Endothelial cell (in vitro differentiated cells): ENCODE measurements around the gene SEMA4G. TPM values are rescaled to one million over a fixed set of nuclear protein-coding genes. Genes with fewer than 3 reads are reported as not detected.

ENCODE experiments used
- DNase-seq: peaks from one replicate; pipeline ENCODE4 v3.0.0; 2021; ENCODE audit warnings: low spot score
- H3K27ac Mint-ChIP-seq: one replicate; pipeline ENCODE4 v1.8.0; 2021; ENCODE audit warnings: mixed read lengths, inconsistent platforms; ENCODE audit not compliant: unreplicated experiment
- H3K27me3 Mint-ChIP-seq: one replicate; pipeline ENCODE4 v1.8.0; 2021; ENCODE audit warnings: mild to moderate bottlenecking, moderate library complexity, mixed read lengths, inconsistent platforms; ENCODE audit not compliant: unreplicated experiment
- H3K36me3 Mint-ChIP-seq: one replicate; pipeline ENCODE4 v1.8.0; 2021; ENCODE audit warnings: mild to moderate bottlenecking, low read depth, mixed read lengths, inconsistent platforms; ENCODE audit not compliant: unreplicated experiment
- H3K4me1 Mint-ChIP-seq: one replicate; pipeline ENCODE4 v1.8.0; 2021; ENCODE audit warnings: mild to moderate bottlenecking, mixed read lengths, inconsistent platforms; ENCODE audit not compliant: unreplicated experiment
- H3K4me3 Mint-ChIP-seq: one replicate; pipeline ENCODE4 v1.8.0; 2021; ENCODE audit warnings: mild to moderate bottlenecking, mixed read lengths, inconsistent platforms; ENCODE audit not compliant: unreplicated experiment
- H3K9me3 Mint-ChIP-seq: one replicate; pipeline ENCODE4 v1.8.0; 2021; ENCODE audit warnings: mixed read lengths, inconsistent platforms; ENCODE audit not compliant: unreplicated experiment
- total RNA-seq: library from RNA; stranded (reverse); fragmentation: NEBNext Ultra II Directional; extraction: Animal tissue kit (Norgen Biotek cat#: 25700); gene quantifications from one replicate; pipeline ENCODE4 v1.2.1, GENCODE V29; 2021; ENCODE audit not compliant: unreplicated experiment
- TF ChIP-seq, protein P1 (sequence below): fragments of 200-600 bp; sonication (generic); IDR thresholded peaks from one replicate; pipeline ENCODE4 v1.5.0; 2021; ENCODE audit warnings: antibody characterized with exemption; ENCODE audit not compliant: unreplicated experiment

Gene SEMA4G
- total RNA-seq, 1 donor from 2014 or later: 8.0 TPM

DNA sequence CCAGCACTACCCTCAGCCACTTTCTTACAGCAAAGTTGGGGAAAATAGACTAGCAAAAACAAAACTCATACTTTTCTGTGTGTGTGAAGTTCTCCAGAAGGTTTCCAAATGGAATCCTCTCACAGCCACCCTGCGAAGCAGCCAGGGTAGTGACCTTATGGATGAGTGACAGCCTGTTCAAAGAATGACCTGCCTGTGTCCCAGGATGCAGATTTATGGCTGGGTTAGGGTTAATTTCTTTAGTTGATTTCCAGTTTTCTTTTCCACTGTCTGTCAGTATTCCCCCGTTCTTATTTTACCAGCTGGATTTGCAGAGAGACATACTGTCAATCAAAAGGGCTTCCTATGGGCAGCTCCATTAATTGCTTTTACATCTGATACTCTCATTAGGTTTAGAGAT lies 2.4 kb upstream of the SEMA4G start:
- peaks cover 9% of the 10 kb centered on the region for H3K27me3 Mint-ChIP-seq

DNA sequence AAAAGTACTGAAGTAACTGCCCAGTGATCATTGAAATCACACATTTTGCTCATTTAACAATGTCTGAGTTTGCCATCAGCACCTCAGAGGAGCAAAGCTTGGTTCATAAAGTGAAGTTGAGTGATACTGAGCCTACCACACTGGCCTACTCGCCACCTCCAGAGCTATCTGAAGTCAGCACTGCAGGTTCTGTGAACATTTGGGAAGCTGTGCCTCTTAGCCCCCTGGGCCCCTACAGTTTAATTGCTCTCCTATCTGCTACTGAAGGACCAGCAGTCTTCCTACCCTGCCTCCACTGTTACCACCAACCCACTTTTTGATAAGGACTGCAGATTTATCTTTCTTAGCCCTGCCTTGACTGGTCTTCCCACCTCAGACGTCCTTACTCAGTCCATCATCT lies 2.0 kb upstream of the SEMA4G start:
- H3K27ac Mint-ChIP-seq: no peak overlapping the region
- peaks cover 14% of the 10 kb centered on the region for H3K4me1 Mint-ChIP-seq
- H3K4me3 Mint-ChIP-seq: no peak overlapping the region
- TF ChIP-seq, protein P1, sequence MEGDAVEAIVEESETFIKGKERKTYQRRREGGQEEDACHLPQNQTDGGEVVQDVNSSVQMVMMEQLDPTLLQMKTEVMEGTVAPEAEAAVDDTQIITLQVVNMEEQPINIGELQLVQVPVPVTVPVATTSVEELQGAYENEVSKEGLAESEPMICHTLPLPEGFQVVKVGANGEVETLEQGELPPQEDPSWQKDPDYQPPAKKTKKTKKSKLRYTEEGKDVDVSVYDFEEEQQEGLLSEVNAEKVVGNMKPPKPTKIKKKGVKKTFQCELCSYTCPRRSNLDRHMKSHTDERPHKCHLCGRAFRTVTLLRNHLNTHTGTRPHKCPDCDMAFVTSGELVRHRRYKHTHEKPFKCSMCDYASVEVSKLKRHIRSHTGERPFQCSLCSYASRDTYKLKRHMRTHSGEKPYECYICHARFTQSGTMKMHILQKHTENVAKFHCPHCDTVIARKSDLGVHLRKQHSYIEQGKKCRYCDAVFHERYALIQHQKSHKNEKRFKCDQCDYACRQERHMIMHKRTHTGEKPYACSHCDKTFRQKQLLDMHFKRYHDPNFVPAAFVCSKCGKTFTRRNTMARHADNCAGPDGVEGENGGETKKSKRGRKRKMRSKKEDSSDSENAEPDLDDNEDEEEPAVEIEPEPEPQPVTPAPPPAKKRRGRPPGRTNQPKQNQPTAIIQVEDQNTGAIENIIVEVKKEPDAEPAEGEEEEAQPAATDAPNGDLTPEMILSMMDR: no peak
- no peak for DNase-seq
- no peaks in the 10 kb centered on the region for H3K9me3 Mint-ChIP-seq
- H3K36me3 Mint-ChIP-seq: peaks cover 6% of the 10 kb centered on the region
- H3K27me3 Mint-ChIP-seq: peaks cover 11% of the 10 kb centered on the region

More for the DNA sequence above, 2.4 kb upstream of the SEMA4G start:
- Mint-ChIP-seq H3K4me1 (peaks cover 14% of the 10 kb centered on the region), H3K9me3 (no peaks in the 10 kb centered on the region), H3K27ac (no peak overlapping the region), H3K4me3 (no peak overlapping the region), H3K36me3 (peaks cover 6% of the 10 kb centered on the region)
- DNase-seq: no peak
- TF ChIP-seq, protein P1: no peak

DNA sequence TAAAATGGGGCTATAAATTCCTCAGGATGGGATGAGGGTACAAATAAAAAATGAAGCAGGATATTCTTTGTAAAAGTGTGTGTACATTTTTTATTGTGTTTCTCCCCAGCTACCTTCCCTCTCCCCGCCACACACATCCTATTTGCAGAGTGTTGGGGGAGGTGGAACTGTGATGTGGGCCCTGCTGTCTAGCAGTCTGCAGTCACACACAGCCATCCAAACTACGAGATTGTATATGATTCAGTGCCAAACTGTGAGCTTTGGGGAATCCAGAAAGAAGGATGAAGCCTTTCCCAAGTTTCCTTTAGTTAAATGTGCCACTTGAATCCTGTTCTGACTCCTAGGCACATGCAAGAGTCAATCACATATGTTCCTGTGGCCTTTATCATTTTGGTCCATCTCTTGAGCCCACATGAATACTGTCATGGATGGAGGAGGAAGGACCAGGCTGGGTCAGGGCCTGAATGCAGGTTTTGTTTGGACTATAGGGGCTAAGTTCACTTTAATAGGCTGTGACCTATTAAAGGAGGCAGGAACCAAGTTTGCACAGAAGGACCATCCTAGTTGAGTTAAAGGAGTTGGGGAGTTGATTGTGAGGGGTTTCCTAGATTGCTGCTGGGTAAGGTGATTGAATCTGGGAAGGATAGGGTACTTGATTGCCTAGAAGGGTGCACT lies 1.1 kb upstream of the SEMA4G start:
- Mint-ChIP-seq H3K36me3 (no peaks in the 10 kb centered on the region), H3K27me3 (peaks cover 14% of the 10 kb centered on the region), H3K4me1 (peaks cover 14% of the 10 kb centered on the region), H3K27ac (peak overlapping the region; percentile 59), H3K9me3 (no peaks in the 10 kb centered on the region), H3K4me3 (peak overlapping the region; percentile 76)
- TF ChIP-seq, protein P1: no peak
- no peak for DNase-seq

DNA sequence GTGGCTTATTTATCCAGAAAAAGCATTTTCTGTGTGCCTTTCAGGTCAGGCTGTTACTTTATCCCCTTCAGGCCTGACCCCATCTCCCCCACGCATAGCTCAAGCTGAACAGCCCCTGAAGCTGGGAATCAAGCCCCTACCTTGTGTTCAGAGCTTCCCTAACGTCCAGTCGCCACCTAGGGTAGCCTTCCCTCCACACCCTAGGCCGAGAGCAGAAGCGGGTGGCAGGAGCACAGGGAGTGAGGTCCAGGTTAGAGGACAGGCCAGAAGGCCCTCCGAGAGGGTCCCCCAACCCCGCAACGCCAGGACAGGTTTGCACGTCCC lies 479 bp upstream of the SEMA4G start:
- Mint-ChIP-seq H3K4me3 (peak overlapping the region; percentile 69), H3K36me3 (no peaks in the 10 kb centered on the region), H3K9me3 (no peaks in the 10 kb centered on the region), H3K27me3 (peaks cover 14% of the 10 kb centered on the region), H3K27ac (no peak overlapping the region), H3K4me1 (peaks cover 14% of the 10 kb centered on the region)
- TF ChIP-seq, protein P1: no peak
- DNase-seq: no peak

DNA sequence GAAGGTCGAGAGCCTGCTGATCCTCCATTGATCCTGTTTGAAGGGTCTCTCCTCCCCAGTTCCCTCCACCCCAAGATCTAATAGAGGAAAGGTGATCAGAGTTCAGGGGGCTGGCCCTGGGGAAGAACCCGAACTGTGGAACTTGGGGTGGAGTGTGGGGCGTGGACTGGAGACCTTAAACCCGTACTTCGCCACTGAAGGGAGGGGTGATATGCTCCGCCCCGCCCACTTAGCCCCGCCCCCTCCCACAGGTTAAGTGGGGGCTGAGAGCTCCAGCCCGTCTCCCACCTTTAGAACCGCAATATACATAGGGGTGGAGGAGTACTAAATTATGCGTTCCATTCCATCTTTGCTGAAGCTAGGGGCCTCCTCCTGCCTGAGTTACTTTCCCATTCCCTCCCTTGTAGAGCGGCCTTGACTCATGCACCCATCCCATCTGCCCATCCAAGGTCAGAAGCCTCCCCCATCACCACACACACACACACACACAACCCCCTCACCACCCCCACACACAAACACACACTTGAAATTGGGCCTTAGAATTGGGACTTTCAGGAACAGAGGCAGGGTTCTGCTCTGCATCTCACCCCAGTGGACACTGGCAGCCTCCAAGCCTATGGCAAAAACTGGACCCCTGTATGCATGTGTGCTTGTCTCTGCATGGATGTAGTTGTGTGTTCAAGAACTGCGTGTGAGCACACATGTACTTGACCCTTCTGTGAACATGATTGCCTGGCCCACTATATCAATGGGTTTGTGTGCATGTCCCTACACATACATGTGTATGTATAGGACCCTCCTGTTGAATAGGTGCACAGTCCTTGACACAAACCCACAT lies 991 bp downstream of the SEMA4G start:
- peaks cover 15% of the 10 kb centered on the region for H3K27me3 Mint-ChIP-seq

More for the DNA sequence above, 991 bp downstream of the SEMA4G start:
- Mint-ChIP-seq H3K4me3 (peak overlapping the region; percentile 78), H3K36me3 (no peaks in the 10 kb centered on the region), H3K9me3 (no peaks in the 10 kb centered on the region), H3K27ac (peak overlapping the region; percentile 30), H3K4me1 (peaks cover 14% of the 10 kb centered on the region)
- TF ChIP-seq, protein P1: no peak
- no peak for DNase-seq
